Measurements from ENCODE around the gene ERBIN.

DNA sequence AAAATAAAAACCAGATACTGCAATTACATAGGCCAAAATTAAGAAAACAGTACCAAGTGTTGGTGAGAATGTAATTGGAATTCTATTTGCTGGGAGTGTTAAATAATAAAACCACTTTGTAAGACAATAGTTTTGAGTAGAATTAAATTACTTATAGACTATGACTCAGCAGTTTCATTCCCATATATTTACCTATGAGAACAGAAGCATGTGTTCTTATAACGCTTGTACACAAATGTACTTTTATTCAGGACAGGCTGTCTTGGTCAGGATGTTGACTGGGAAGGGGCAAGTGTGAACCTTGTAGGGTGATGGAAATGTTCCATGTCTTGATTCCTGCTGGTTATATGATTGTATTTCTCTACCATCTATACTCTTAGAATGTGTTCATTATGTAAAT lies 56.3 kb downstream of the ERBIN start:
- TF ChIP-seq POLR2A (IDR thresholded peaks at IDR 0.05; ENCODE audit: low read depth, low read length) (no peak), POLR2AphosphoS5 (IDR thresholded peaks at IDR 0.05; ENCODE audit: low read depth, low read length) (no peak)
